Bone marrow (tissue), 2 donors: ENCODE measurements around the gene HELLS.
"Not testable (repeated sequence)": the region's sequence is repeated elsewhere in the genome, so short reads cannot be mapped to it uniquely, and the experiment has no call there.

ENCODE experiments used
- DNase-seq, 2 donors: peaks; one replicate each; lab custom pipeline; 2025; lab: John Stamatoyannopoulos, UW

HELLS gene

GRCh38 chr10:94545391-94546048, at the start of gene HELLS:
Gene HELLS, plus strand, starts transcription at chr10:94545788. Its CDS starts 134 bp downstream, at chr10:94545922.
- DNase-seq = peak; percentile 45 to 67

GRCh38 chr10:94496010-94496409, 49.6 kb upstream of the HELLS start:
- no peak for DNase-seq

GRCh38 chr10:94496646-94497045, 48.9 kb upstream of the HELLS start:
- DNase-seq = no peak

GRCh38 chr10:94500063-94500462, 45.5 kb upstream of the HELLS start:
- DNase-seq = no peak

- DNase-seq = no peak
Observed at GRCh38 chr10:94521276-94522250, 24.0 kb upstream of the HELLS start.

- no peak for DNase-seq
Observed at GRCh38 chr10:94524146-94524545, 21.4 kb upstream of the HELLS start.

GRCh38 chr10:94524711-94525110, 20.9 kb upstream of the HELLS start:
- DNase-seq = no peak

GRCh38 chr10:94531550-94531949, 14.0 kb upstream of the HELLS start:
- not testable (repeated sequence) for DNase-seq

GRCh38 chr10:94533027-94533426, 12.6 kb upstream of the HELLS start:
- no peak for DNase-seq

- DNase-seq = not testable (repeated sequence)
Observed at GRCh38 chr10:94542282-94542681, 3.3 kb upstream of the HELLS start.

GRCh38 chr10:94546049-94546900, 687 bp downstream of the HELLS start:
- DNase-seq = no peak

- DNase-seq = no peak
Observed at GRCh38 chr10:94546901-94547185, 1.3 kb downstream of the HELLS start.

GRCh38 chr10:94549221-94549620, 3.6 kb downstream of the HELLS start:
- DNase-seq = no peak

- DNase-seq = not testable (repeated sequence)
Observed at GRCh38 chr10:94567714-94568307, 22.2 kb downstream of the HELLS start.

- no peak for DNase-seq
Observed at GRCh38 chr10:94571081-94571480, 25.5 kb downstream of the HELLS start.

- no peak for DNase-seq
Observed at GRCh38 chr10:94571528-94571927, 25.9 kb downstream of the HELLS start.

GRCh38 chr10:94578790-94579189, 33.2 kb downstream of the HELLS start:
- no peak for DNase-seq

- no peak for DNase-seq
Observed at GRCh38 chr10:94583124-94583523, 37.5 kb downstream of the HELLS start.

- no peak for DNase-seq
Observed at GRCh38 chr10:94591461-94592205, 46.0 kb downstream of the HELLS start.

GRCh38 chr10:94602729-94603515, 57.3 kb downstream of the HELLS start:
- DNase-seq = no peak
